RPMI8226 (cell line): ENCODE data around the gene SLC8A3.
"Not testable (repeated sequence)": the region's sequence is repeated elsewhere in the genome, so short reads cannot be mapped to it uniquely, and the experiment has no call there.

ENCODE experiments used
- DNase-seq: peaks from one replicate; pipeline ENCODE4 v3.0.0-alpha.2; 2015

SLC8A3 gene

GRCh38 chr14:70188659-70189455, at the start of gene SLC8A3:
Gene SLC8A3, minus strand, starts transcription at chr14:70188951. Its CDS starts 20,529 bp downstream, at chr14:70168422.
- no peak for DNase-seq

GRCh38 chr14:70237710-70238109, 49.0 kb upstream of the SLC8A3 start:
- no peak for DNase-seq

- DNase-seq, result no peak
Observed at GRCh38 chr14:70234066-70234950, 45.6 kb upstream of the SLC8A3 start.

- not testable (repeated sequence) for DNase-seq
Observed at GRCh38 chr14:70231756-70232544, 43.2 kb upstream of the SLC8A3 start.

- DNase-seq, result not testable (repeated sequence)
Observed at GRCh38 chr14:70229877-70230640, 41.3 kb upstream of the SLC8A3 start.

- DNase-seq, result no peak
Observed at GRCh38 chr14:70213721-70214282, 25.1 kb upstream of the SLC8A3 start.

GRCh38 chr14:70212752-70213151, 24.0 kb upstream of the SLC8A3 start:
- no peak for DNase-seq

GRCh38 chr14:70208380-70208779, 19.6 kb upstream of the SLC8A3 start:
- DNase-seq, result no peak

GRCh38 chr14:70203686-70204085, 14.9 kb upstream of the SLC8A3 start:
- DNase-seq, result no peak

- DNase-seq, result no peak
Observed at GRCh38 chr14:70201994-70202393, 13.2 kb upstream of the SLC8A3 start.

- DNase-seq, result no peak
Observed at GRCh38 chr14:70193396-70193795, 4.6 kb upstream of the SLC8A3 start.

GRCh38 chr14:70192915-70193314, 4.2 kb upstream of the SLC8A3 start:
- DNase-seq, result peak; percentile 3

GRCh38 chr14:70190156-70190555, 1.4 kb upstream of the SLC8A3 start:
- DNase-seq, result no peak

GRCh38 chr14:70189456-70190077, 816 bp upstream of the SLC8A3 start:
- no peak for DNase-seq

GRCh38 chr14:70188322-70188658, 461 bp downstream of the SLC8A3 start:
- no peak for DNase-seq

- no peak for DNase-seq
Observed at GRCh38 chr14:70186900-70187451, 1.8 kb downstream of the SLC8A3 start.

- DNase-seq, result peak; percentile 6
Observed at GRCh38 chr14:70183991-70184390, 4.8 kb downstream of the SLC8A3 start.

GRCh38 chr14:70181276-70181675, 7.5 kb downstream of the SLC8A3 start:
- no peak for DNase-seq

- no peak for DNase-seq
Observed at GRCh38 chr14:70180718-70181117, 8.0 kb downstream of the SLC8A3 start.

- DNase-seq, result no peak
Observed at GRCh38 chr14:70177081-70177800, 11.5 kb downstream of the SLC8A3 start.

- no peak for DNase-seq
Observed at GRCh38 chr14:70173569-70173968, 15.2 kb downstream of the SLC8A3 start.
